Measurements from ENCODE around the gene EEF1AKMT3.
"Not testable (repeated sequence)": the region's sequence is repeated elsewhere in the genome, so short reads cannot be mapped to it uniquely, and the experiment has no call there.

EEF1AKMT3 gene

GRCh38 chr12:57765698-57766463 is 6.5 kb upstream of the EEF1AKMT3 start:
- no peak for DNase-seq (ENCODE audit: low spot score)

DNA sequence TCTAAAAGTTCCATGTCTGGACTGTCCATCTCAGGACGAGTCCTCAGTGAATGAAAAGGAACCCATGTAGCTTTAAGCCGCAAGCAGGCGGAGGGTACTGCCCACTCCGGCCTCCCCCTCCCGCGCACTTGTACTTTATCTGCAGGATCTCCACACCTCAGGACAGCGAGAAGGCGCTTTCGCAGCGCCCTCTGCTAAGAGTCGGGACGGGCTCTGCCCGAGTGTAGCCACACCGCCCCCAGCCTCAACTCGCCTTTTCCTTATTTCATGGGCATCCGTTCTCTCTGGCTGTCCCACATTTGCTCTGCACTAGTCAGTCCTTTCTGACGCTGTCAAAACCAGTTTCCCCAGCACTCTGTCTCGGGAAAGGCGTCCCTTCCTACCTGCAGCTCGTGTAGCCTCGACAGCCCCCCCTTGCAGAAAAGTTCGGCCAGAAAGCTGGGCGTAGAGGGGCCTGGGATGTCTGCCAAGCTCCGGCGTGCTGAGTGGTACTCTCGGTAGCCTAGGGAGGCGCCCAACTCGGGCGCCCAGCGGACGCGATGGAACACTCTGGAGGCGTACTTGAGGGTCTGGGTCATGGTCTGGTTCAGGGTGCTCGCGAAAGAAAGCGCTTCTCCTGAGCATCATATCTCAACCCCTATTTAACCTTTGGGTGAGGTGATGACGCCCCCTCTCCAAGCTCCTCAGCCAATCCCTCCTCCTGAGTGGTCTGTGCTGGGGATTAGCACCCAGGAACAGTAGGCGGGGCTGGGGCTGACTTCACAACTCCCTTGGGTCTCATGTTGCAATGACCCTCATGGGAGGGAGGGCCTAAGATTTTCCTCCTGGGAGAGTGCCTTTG is 5.7 kb upstream of the EEF1AKMT3 start, which contains the start of gene CYP27B1:
CYP27B1 (minus strand) TSS at position 615 of the 841 bp plus-strand sequence; CDS start at position 578, 37 bp downstream.
- DNase-seq (ENCODE audit: low spot score), result no peak

- no peak for DNase-seq (ENCODE audit: low spot score)
Observed at GRCh38 chr12:57767305-57767698, 5.1 kb upstream of the EEF1AKMT3 start.

GRCh38 chr12:57767876-57768275 is 4.5 kb upstream of the EEF1AKMT3 start:
- no peak for DNase-seq (ENCODE audit: low spot score)

- DNase-seq (ENCODE audit: low spot score), result no peak
Observed at GRCh38 chr12:57769594-57769993, 2.8 kb upstream of the EEF1AKMT3 start.

DNA sequence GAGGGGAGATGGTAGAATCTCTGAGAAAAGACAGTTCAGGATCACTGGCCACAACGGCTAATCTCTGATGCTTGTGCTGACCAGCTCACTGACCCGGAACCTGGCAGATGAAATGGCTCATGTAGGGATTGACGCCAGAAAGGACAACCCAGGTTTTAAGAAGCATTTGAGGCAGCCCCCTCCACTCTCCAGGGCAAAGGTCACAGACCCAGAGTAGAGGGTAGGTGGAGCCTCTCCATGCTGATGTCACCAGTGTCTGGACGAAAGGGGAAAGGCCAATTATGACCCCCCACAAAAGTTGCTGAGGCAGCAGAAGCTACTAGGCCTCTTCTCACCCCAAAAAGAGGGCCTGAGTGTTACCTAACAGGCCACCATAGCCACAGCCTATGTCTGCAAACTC is 1.7 kb upstream of the EEF1AKMT3 start:
- DNase-seq (ENCODE audit: low spot score), result no peak

DNA sequence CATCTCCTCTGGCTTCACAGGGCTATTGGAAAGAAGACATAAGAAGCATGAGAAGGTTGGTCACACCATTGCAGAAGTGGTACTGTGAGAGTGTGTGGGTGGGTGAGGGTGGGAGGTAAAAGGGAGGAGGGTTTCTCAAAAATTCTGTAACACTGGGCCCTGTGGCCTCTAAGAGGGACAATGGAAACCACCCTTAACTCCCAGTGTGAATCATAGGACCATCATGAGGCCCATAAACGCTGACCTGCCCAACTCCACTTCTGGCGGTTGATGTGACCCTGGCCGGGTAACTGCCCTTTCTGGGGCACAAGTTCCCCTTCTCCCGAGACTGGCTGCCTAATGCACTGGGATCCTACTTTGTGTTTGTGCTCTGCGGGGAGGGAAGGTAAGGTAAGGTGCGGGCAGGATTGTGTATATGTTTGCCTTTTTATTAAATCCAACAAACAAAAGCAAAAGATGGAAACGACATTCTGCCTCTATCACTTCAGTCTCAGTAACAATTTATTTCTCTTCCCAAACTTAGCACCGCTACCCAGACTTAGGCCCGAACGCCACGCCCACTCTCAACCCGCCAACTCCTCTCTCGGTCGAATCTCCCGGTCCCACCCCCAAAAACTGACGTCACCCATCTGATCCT is 1.1 kb upstream of the EEF1AKMT3 start:
- DNase-seq (ENCODE audit: low spot score), result peak; percentile 96

GRCh38 chr12:57771873-57772428 is 463 bp upstream of the EEF1AKMT3 start, which contains the start of gene METTL1:
TSS of gene METTL1 (minus strand) at chr12:57772105. CDS start at chr12:57772083, 22 bp downstream.
- DNase-seq (ENCODE audit: low spot score), result peak; percentile 98

DNA sequence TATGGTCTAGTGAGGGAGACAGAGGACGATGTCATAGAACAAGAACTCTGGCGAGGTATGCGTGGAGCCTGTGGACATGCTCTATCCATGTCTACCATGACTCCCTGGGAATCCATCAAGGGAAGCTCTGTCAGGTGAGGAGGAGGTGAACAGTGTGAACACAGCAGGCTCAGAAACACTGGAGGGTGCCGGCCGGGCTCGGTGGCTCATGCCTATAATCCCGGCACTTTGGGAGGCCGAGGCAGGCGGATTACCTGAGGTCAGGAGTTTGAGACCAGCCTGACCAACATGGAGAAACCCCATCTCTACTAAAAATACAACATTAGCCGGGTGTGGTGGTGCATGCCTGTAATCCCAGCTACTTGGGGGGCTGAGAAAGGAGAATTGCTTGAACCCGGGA is 2.2 kb downstream of the EEF1AKMT3 start:
- DNase-seq (ENCODE audit: low spot score), result not testable (repeated sequence)

DNA sequence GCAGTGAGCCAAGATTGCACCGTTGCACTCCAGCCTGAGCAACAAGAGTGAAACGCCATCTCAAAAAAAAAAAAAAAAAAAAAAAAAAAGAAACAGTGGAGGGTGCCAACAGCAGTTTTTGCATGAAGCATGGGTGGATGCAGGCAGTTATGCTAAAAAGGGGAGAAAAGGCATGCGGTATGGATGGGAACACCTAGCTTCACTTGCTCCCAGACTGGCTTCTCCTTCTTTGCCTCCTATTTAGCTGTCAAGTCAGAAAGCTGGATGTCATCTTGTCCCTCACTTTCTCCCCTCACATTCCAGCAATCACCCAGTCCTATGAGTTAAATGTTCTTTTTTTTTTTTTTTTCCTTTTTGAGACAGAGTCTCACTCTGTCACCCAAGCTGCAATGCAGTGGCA is 2.6 kb downstream of the EEF1AKMT3 start:
- no peak for DNase-seq (ENCODE audit: low spot score)

DNA sequence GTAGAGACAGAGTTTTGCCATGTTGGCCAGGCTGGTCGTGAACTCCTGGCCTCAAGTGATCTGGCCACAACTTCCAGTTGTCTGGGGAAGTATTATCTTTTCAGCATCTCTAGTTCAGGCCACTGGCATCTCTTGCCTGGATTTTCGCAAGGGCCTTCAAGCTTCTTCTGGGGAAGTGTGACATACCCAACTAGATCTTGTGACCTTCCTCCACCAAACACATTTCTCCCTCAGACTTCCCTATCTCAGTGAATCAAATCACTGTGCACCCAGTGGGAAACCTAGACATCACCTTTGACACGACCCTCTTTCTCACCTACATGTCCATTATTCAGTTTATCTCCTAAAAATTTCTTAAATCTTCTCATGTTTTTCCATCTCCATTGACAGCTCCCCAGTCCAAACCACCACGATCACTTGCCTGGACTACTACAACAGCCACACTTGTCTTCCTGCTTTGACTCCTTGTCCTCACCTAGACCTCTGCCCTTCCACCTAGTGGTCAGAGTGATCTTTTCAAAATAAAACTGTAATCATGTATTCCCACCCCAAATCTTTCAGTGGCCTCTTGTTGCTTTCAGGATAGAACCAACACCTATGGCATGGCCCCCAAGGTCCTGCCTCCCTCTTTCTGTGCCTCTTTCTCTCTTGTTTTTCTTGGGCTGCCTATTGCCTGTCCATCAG is 3.3 kb downstream of the EEF1AKMT3 start:
- peak; percentile 57 for DNase-seq (ENCODE audit: low spot score)

GRCh38 chr12:57776247-57776587 is 3.8 kb downstream of the EEF1AKMT3 start:
- DNase-seq (ENCODE audit: low spot score), result no peak

DNA sequence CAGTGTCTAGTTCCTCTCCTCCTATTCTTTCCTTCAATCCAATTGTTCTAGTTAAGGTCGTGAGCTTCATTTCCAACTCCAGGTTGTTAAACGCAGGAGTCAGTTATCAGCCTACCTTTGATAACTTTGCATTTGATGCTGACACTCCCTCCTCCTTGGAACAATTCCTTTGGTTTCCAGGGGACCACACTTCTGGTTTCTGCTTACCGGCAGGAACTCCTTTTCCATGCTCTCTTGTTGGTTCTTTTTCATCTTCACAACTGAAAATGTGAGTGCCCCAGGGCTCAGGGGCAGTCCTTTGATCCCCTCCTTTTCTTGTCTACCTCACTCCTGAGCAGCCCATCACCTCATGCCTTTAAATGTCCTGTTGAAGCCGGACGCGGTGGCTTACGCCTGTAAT is 5.0 kb downstream of the EEF1AKMT3 start:
- DNase-seq (ENCODE audit: low spot score), result no peak

- DNase-seq (ENCODE audit: low spot score), result no peak
Observed at GRCh38 chr12:57777911-57778310, 5.5 kb downstream of the EEF1AKMT3 start.

GRCh38 chr12:57779736-57780135 is 7.3 kb downstream of the EEF1AKMT3 start:
- no peak for DNase-seq (ENCODE audit: low spot score)

- no peak for DNase-seq (ENCODE audit: low spot score)
Observed at GRCh38 chr12:57780284-57780897, 8.0 kb downstream of the EEF1AKMT3 start.

GRCh38 chr12:57781244-57781643 is 8.8 kb downstream of the EEF1AKMT3 start:
- no peak for DNase-seq (ENCODE audit: low spot score)

- DNase-seq (ENCODE audit: low spot score), result no peak
Observed at GRCh38 chr12:57781801-57782200, 9.4 kb downstream of the EEF1AKMT3 start.

DNA sequence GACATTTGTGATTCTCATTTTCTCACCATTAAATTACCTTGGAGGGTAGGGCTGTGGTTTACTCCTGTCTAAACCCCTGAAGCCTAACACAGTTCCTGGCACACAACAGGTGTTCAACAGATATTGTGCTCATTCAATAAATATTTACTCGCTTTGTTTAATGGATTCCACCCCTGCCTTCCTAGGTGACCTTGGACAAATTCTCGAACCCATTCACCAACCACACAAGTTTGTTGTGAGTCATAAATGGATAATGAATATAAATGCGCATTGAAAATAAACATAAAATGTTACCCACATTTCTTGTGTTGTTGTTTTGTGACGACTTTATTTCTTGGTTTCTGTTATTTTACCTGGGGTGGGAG is 9.8 kb downstream of the EEF1AKMT3 start:
- DNase-seq (ENCODE audit: low spot score), result no peak

GRCh38 chr12:57782608-57783465 is 10.4 kb downstream of the EEF1AKMT3 start, which contains the start of gene TSFM:
TSS of gene TSFM (plus strand) at chr12:57782787. CDS start at chr12:57782802, 15 bp downstream.
- DNase-seq (ENCODE audit: low spot score), result peak; percentile 96
